Omental fat pad (tissue), 4 donors: ENCODE data around the gene TTC28. TPM values are rescaled to one million over a fixed set of nuclear protein-coding genes. Genes with fewer than 3 reads are reported as not detected.

Source experiments
- ATAC-seq: fragments of 150-250 bp; one replicate; pipeline ENCODE4 v1.9.1; 2016; ENCODE audit warnings: mild to moderate bottlenecking, moderate library complexity; ENCODE audit not compliant: low FRiP score
- DNase-seq: peaks from one replicate; pipeline ENCODE4 v3.0.0-alpha.2; 2019; ENCODE audit warnings: low spot score
- CTCF ChIP-seq, 3 donors: fragments of 450-650 bp; IDR thresholded peaks; one replicate each; pipeline ENCODE4 v1.5.1; 2016 to 2017; ENCODE audit warnings: antibody characterized with exemption in 3 of 3, mild to moderate bottlenecking in 3 of 3, moderate library complexity in 2 of 3
- total RNA-seq, 4 donors: library from RNA; depleted of rRNA; stranded (reverse); fragments of >200 nt; gene quantifications; one replicate each; pipeline ENCODE4 v1.1.0, GENCODE V29; 2016

The TTC28 gene
- total RNA-seq, 4 donors from 2014 or later: 28.6 to 103 (median 50.6) TPM

- no peak for ATAC-seq
- DNase-seq: no peak
- TF ChIP-seq CTCF (IDR thresholded peaks at IDR 0.05): no peak
These were observed 574.2 kb downstream of the TTC28 start for GRCh38 chr22:28105413-28105812.

GRCh38 chr22:28103596-28103995 lies 576.0 kb downstream of the TTC28 start:
- no peak for ATAC-seq
- no peak for TF ChIP-seq CTCF (IDR thresholded peaks at IDR 0.05)
- no peak for DNase-seq

- no peak for TF ChIP-seq CTCF (IDR thresholded peaks at IDR 0.05)
- DNase-seq (no peak), ATAC-seq (no peak)
These were observed 577.4 kb downstream of the TTC28 start for GRCh38 chr22:28102151-28102812.

- no peak for TF ChIP-seq CTCF (IDR thresholded peaks at IDR 0.05)
- ATAC-seq: no peak
- no peak for DNase-seq
These were observed 582.0 kb downstream of the TTC28 start for GRCh38 chr22:28097627-28098026.

- no peak for TF ChIP-seq CTCF (IDR thresholded peaks at IDR 0.05)
- ATAC-seq (no peak), DNase-seq (no peak)
These were observed 583.5 kb downstream of the TTC28 start for GRCh38 chr22:28096161-28096560.

- no peak for DNase-seq
- TF ChIP-seq CTCF (IDR thresholded peaks at IDR 0.05): no peak
- no peak for ATAC-seq
These were observed 584.1 kb downstream of the TTC28 start for GRCh38 chr22:28095316-28096095.

GRCh38 chr22:28094771-28095170 lies 584.9 kb downstream of the TTC28 start:
- DNase-seq (no peak), ATAC-seq (no peak)
- no peak for TF ChIP-seq CTCF (IDR thresholded peaks at IDR 0.05)
